Gastroesophageal sphincter (tissue), 4 donors: ENCODE measurements around the gene THOC6. TPM values are rescaled to one million over a fixed set of nuclear protein-coding genes. Genes with fewer than 3 reads are reported as not detected.
A peak's percentile ranks its signal among the peaks of the same experiment; 100 is the strongest.

Experiments
- ATAC-seq: fragments of 150-250 bp; one replicate; pipeline ENCODE4 v1.9.1; 2016; ENCODE audit warnings: mild to moderate bottlenecking, moderate library complexity
- H3K27ac ChIP-seq, 4 donors: fragments of 200-600 bp; sonication (generic) in 3 of 4; 1 replicate in 3 of 4; 2 replicates in 1 of 4; pipeline ENCODE4 v1.5.1; 2016 to 2019
- H3K27me3 ChIP-seq: fragments of 200-600 bp; sonication (generic); one replicate; pipeline ENCODE4 v1.5.1; 2019
- H3K36me3 ChIP-seq, 2 donors: fragments of 200-600 bp; sonication (generic); one replicate each; pipeline ENCODE4 v1.5.1; 2019; ENCODE audit warnings: control low read depth in 1 of 2
- H3K4me1 ChIP-seq, 3 donors: fragments of 200-600 bp; sonication (generic); 1 replicate in 2 of 3; 2 replicates in 1 of 3; pipeline ENCODE4 v1.5.1; 2016 to 2019; ENCODE audit warnings: control low read depth in 2 of 3
- H3K4me3 ChIP-seq, 2 donors: fragments of 200-600 bp; sonication (generic); one replicate each; pipeline ENCODE4 v1.5.1; 2019; ENCODE audit warnings: mild to moderate bottlenecking in 1 of 2, moderate library complexity in 1 of 2
- H3K9me3 ChIP-seq, 3 donors: fragments of 200-600 bp; sonication (generic); one replicate each; pipeline ENCODE4 v1.5.1; 2017 to 2019; ENCODE audit warnings: control low read depth in 2 of 3
- EP300 ChIP-seq: sonication (generic); formaldehyde crosslinking; IDR thresholded peaks from one replicate; pipeline ENCODE4 v1.6.1; 2017; ENCODE audit warnings: antibody characterized with exemption, mild to moderate bottlenecking
- POLR2A ChIP-seq, 2 donors: fragments of 450-650 bp; IDR thresholded peaks; one replicate each; pipeline ENCODE4 v1.6.1; 2017; ENCODE audit warnings: antibody characterized with exemption in 2 of 2, mild to moderate bottlenecking in 2 of 2, moderate library complexity in 1 of 2
- POLR2AphosphoS5 ChIP-seq: sonication (generic); formaldehyde crosslinking; IDR thresholded peaks from one replicate; pipeline ENCODE4 v1.6.1; 2017; ENCODE audit warnings: antibody characterized with exemption
- WGBS, 2 donors: methylation state at CpG; one replicate each; pipeline ENCODE4 v1.1.5; 2018; ENCODE audit warnings: low coverage in 1 of 2; 5-methylcytosine and 5-hydroxymethylcytosine counted together
- total RNA-seq, 4 donors: library from RNA; depleted of rRNA; stranded (reverse); fragments of >200 nt; gene quantifications; one replicate each; pipeline ENCODE4 v1.1.0, GENCODE V29; 2016
- TF ChIP-seq, protein P1 (sequence below), 4 experiments: fragments of 200-600 bp in 2 of 4; fragments of 450-650 bp in 2 of 4; sonication (generic) in 1 of 4; IDR thresholded peaks; one replicate each; pipeline ENCODE4 v1.5.1; 2017 to 2019; ENCODE audit warnings: antibody characterized with exemption in 4 of 4, mild to moderate bottlenecking in 2 of 4, moderate library complexity in 2 of 4

THOC6 gene
- total RNA-seq, 4 donors from 2014 or later = 17.6 to 28.2 (median 25.0) TPM

GRCh38 chr16:3015865-3016521 is 7.8 kb upstream of the THOC6 start:
- no peak for ATAC-seq
- H3K27me3 ChIP-seq = peaks cover 78% of the 10 kb centered on the region
- H3K4me1 ChIP-seq = peaks cover 0 to 27% (median 4%) of the 10 kb centered on the region in 3 donors
- no peak for TF ChIP-seq POLR2A (IDR thresholded peaks at IDR 0.05)
- TF ChIP-seq, protein P1, sequence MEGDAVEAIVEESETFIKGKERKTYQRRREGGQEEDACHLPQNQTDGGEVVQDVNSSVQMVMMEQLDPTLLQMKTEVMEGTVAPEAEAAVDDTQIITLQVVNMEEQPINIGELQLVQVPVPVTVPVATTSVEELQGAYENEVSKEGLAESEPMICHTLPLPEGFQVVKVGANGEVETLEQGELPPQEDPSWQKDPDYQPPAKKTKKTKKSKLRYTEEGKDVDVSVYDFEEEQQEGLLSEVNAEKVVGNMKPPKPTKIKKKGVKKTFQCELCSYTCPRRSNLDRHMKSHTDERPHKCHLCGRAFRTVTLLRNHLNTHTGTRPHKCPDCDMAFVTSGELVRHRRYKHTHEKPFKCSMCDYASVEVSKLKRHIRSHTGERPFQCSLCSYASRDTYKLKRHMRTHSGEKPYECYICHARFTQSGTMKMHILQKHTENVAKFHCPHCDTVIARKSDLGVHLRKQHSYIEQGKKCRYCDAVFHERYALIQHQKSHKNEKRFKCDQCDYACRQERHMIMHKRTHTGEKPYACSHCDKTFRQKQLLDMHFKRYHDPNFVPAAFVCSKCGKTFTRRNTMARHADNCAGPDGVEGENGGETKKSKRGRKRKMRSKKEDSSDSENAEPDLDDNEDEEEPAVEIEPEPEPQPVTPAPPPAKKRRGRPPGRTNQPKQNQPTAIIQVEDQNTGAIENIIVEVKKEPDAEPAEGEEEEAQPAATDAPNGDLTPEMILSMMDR (IDR thresholded peaks at IDR 0.05) = no peak
- no peak for TF ChIP-seq EP300
- TF ChIP-seq POLR2AphosphoS5 = no peak
- WGBS, 2 donors = 89 to 97% methylated on average over 5 to 7 of the region's 13 CpGs
- no peak overlapping the region for H3K27ac ChIP-seq
- H3K4me3 ChIP-seq = no peak overlapping the region
- H3K9me3 ChIP-seq = no peaks in the 10 kb centered on the region
- no peaks in the 10 kb centered on the region for H3K36me3 ChIP-seq

DNA sequence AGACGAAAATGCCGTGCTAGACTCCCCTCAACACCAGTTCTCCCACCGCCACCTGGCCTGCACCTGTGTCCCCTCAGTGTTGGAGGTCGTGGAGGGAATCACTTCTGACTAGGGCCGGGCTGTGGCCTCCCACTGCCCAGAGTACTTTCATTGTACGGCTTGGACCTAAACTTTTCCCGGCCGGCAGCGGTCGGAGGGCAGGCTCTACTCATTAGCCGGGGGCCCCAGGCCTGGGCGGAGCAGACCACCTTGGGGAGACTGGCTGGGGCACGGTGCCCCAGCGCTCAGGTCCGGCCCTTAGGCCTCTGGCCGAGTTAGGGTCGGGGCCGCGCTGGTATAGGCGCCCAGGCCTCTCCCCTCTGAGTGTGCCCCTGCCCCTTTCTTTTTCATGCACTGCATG is 6.5 kb upstream of the THOC6 start:
- no peak for ATAC-seq
- 20% methylated on average over 2 of the region's 20 CpGs; no CpG with 5 or more reads in 1 of the 2 donors for WGBS, 2 donors
- Histone ChIP-seq H3K4me1 (peaks cover 0 to 40% (median 12%) of the 10 kb centered on the region in 3 donors), H3K9me3 (no peaks in the 10 kb centered on the region), H3K27me3 (peaks cover 65% of the 10 kb centered on the region), H3K36me3 (no peaks in the 10 kb centered on the region), H3K4me3 (no peak overlapping the region), H3K27ac (no peak overlapping the region)
- TF ChIP-seq, protein P1 (IDR thresholded peaks at IDR 0.05) = no peak
- TF ChIP-seq POLR2AphosphoS5 = no peak
- no peak for TF ChIP-seq EP300
- no peak for TF ChIP-seq POLR2A (IDR thresholded peaks at IDR 0.05)

GRCh38 chr16:3017794-3018506 is 5.9 kb upstream of the THOC6 start, which contains the start of gene CLDN6:
TSS of gene CLDN6 (minus strand) at chr16:3018183. CDS start at chr16:3016021, 2,162 bp downstream.
- H3K4me1 ChIP-seq = peaks cover 0 to 46% (median 18%) of the 10 kb centered on the region in 3 donors
- H3K4me3 ChIP-seq = no peak within 1 kb of the TSS
- 8 to 33% methylated on average over 3 to 10 of the region's 52 CpGs for WGBS, 2 donors
- no peak for ATAC-seq
- TF ChIP-seq POLR2A (IDR thresholded peaks at IDR 0.05) = no peak
- TF ChIP-seq, protein P1 (IDR thresholded peaks at IDR 0.05) = peak in 1 of 4 experiments; percentile 13
- no peak for TF ChIP-seq POLR2AphosphoS5
- no peaks in the 10 kb centered on the region for H3K36me3 ChIP-seq
- no peak within 1 kb of the TSS for H3K27ac ChIP-seq
- no peaks in the 10 kb centered on the region for H3K9me3 ChIP-seq
- H3K27me3 ChIP-seq = peaks cover 59% of the 10 kb centered on the region

- Histone ChIP-seq H3K4me1 (peaks cover 0 to 62% (median 25%) of the 10 kb centered on the region in 3 donors), H3K9me3 (no peaks in the 10 kb centered on the region), H3K27ac (peak overlapping the region in 3 of 4 donors; percentile 95 to 97 (median 96)), H3K36me3 (no peaks in the 10 kb centered on the region), H3K27me3 (peaks cover 41% of the 10 kb centered on the region), H3K4me3 (peak overlapping the region in 1 of 2 donors; percentile 73)
- TF ChIP-seq, protein P1 (IDR thresholded peaks at IDR 0.05) = no peak
- no peak for TF ChIP-seq POLR2AphosphoS5
- TF ChIP-seq POLR2A (IDR thresholded peaks at IDR 0.05) = no peak
- no peak for TF ChIP-seq EP300
- no peak for ATAC-seq
- 44 to 50% methylated on average over 13 to 20 of the region's 40 CpGs for WGBS, 2 donors
These were observed 4.1 kb upstream of the THOC6 start for GRCh38 chr16:3019594-3020246.
